Measurements from ENCODE around the gene HMCN2.

Gene HMCN2

DNA sequence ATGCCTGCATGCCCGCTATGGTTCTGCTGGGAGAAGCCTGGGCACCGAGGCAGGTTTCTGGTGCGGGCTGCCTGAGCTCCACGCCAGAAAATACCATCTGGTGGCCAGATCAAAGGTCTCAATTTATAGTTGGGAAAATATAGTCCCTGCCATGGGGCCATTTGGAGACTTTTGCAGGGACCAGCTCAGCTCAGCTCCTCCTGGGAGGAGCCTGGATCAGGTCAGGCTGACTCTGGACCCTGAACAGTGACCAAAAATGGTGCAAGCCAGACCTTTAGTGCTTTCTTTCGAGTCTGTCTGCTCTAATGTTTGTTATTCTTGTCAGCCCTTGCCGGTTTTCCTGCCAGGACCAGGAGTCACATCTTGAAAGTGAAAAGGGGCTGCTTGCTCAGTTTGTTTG, 31.8 kb downstream of the HMCN2 start:
- peaks cover 11% of the 10 kb centered on the region for H3K27me3 ChIP-seq (ENCODE audit: low read depth, low read length)
- no peaks in the 10 kb centered on the region for H3K79me2 ChIP-seq (ENCODE audit: low read length)
- no peak overlapping the region for H3K9ac ChIP-seq (ENCODE audit: low read length)
- no peaks in the 10 kb centered on the region for H3K36me3 ChIP-seq (replicated peaks; ENCODE audit: low read depth, low read length)
- no peak overlapping the region for H2AFZ ChIP-seq (ENCODE audit: low read depth, low read length)
- H3K4me2 ChIP-seq (ENCODE audit: low read length): no peak overlapping the region
- H3K9me3 ChIP-seq (ENCODE audit: insufficient read depth, low read length): no peaks in the 10 kb centered on the region
- H4K20me1 ChIP-seq (ENCODE audit: insufficient read depth, low read length): peaks cover 7% of the 10 kb centered on the region; the same call in 1 of the 2 replicates
- no peak overlapping the region for H3K4me3 ChIP-seq (ENCODE audit: low read length)
- no peak overlapping the region for H3K27ac ChIP-seq (ENCODE audit: low read length)
- TF ChIP-seq EZH2phosphoT487 (IDR thresholded peaks at IDR 0.05; ENCODE audit: low read depth): no peak
- TF ChIP-seq, protein P1, sequence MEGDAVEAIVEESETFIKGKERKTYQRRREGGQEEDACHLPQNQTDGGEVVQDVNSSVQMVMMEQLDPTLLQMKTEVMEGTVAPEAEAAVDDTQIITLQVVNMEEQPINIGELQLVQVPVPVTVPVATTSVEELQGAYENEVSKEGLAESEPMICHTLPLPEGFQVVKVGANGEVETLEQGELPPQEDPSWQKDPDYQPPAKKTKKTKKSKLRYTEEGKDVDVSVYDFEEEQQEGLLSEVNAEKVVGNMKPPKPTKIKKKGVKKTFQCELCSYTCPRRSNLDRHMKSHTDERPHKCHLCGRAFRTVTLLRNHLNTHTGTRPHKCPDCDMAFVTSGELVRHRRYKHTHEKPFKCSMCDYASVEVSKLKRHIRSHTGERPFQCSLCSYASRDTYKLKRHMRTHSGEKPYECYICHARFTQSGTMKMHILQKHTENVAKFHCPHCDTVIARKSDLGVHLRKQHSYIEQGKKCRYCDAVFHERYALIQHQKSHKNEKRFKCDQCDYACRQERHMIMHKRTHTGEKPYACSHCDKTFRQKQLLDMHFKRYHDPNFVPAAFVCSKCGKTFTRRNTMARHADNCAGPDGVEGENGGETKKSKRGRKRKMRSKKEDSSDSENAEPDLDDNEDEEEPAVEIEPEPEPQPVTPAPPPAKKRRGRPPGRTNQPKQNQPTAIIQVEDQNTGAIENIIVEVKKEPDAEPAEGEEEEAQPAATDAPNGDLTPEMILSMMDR (IDR thresholded peaks at IDR 0.05; ENCODE audit: low read depth, low read length): no peak
- no peaks in the 10 kb centered on the region for H3K4me1 ChIP-seq (ENCODE audit: low read length)

DNA sequence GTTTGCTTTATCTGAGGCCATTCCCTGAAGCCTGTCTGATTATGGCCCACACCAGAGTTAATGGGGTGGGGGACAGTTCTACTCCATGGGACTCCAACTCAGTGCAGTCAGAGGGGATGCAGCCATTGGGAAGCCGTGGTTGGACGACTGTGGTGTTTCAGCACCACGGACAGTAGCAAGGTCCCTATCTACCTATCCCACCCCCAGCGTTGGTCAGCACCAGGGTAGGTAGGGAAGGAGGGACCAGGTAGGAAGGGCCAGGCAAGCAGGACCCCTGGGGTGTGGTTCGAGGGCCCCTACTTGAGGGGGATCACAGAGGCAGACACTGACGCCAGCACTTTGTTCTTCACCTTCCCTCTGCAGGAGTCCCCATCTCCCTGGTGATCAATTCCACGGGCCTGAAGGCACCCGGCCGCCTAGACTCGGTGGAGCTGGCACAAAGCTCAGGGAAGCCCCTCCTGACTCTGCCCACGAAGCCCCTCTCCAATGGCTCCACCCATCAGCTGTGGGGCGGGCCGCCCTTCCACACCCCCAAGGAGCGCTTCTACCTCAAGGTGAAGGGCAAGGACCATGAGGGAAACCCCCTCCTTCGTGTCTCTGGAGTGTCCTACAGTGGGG, 33.2 kb downstream of the HMCN2 start:
- Histone ChIP-seq H3K27ac (ENCODE audit: low read length) (no peak overlapping the region), H3K4me2 (ENCODE audit: low read length) (no peak overlapping the region), H3K4me3 (ENCODE audit: low read length) (no peak overlapping the region), H3K9ac (ENCODE audit: low read length) (no peak overlapping the region), H3K36me3 (replicated peaks; ENCODE audit: low read depth, low read length) (no peaks in the 10 kb centered on the region), H3K27me3 (ENCODE audit: low read depth, low read length) (peaks cover 3% of the 10 kb centered on the region), H3K79me2 (ENCODE audit: low read length) (no peaks in the 10 kb centered on the region), H3K4me1 (ENCODE audit: low read length) (no peaks in the 10 kb centered on the region), H2AFZ (ENCODE audit: low read depth, low read length) (no peak overlapping the region), H4K20me1 (ENCODE audit: insufficient read depth, low read length) (peaks cover 7% of the 10 kb centered on the region; the same call in 1 of the 2 replicates), H3K9me3 (ENCODE audit: insufficient read depth, low read length) (no peaks in the 10 kb centered on the region)
- TF ChIP-seq, protein P1 (IDR thresholded peaks at IDR 0.05; ENCODE audit: low read depth, low read length): no peak
- no peak for TF ChIP-seq EZH2phosphoT487 (IDR thresholded peaks at IDR 0.05; ENCODE audit: low read depth)

DNA sequence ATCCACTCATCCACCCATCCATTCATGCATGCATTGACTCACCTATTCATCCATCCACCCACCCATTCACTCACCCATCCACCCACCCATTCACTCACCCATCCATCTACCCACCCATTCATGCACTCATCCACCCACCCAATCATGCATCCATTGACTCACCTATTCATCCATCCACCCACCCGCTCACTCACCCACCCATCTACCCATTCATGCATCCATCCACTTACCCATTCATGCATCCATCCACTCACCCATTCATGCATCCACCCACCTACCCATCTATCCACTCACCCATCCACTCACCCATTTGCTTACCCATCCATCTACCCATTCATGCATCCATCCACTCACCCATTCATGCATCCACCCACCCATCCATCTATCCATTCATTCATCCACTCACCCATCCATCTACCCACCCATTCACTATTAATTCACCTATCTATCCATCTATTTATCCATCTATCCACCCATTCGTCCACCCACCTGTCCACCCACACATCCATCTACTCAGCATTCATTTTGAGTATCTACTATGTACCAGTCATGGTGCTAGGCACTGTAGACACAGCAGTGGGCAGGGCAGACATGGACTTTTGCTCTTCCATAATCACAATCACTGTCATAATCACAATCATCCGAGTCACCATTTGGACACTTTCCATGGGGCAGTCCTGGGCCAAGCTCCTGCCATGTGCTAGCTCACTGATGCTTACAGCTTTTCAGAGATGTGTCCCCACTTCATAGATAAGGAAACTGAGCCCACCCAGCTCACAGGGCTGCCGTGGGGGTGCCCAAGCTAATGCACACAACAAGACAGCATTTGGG, 34.4 kb downstream of the HMCN2 start:
- Histone ChIP-seq H3K79me2 (ENCODE audit: low read length) (no peaks in the 10 kb centered on the region), H3K27me3 (ENCODE audit: low read depth, low read length) (peaks cover 3% of the 10 kb centered on the region; the same call in 1 of the 2 replicates), H3K36me3 (replicated peaks; ENCODE audit: low read depth, low read length) (no peaks in the 10 kb centered on the region), H3K4me2 (ENCODE audit: low read length) (no peak overlapping the region), H3K4me1 (ENCODE audit: low read length) (no peaks in the 10 kb centered on the region), H3K9me3 (ENCODE audit: insufficient read depth, low read length) (no peaks in the 10 kb centered on the region), H3K27ac (ENCODE audit: low read length) (no peak overlapping the region), H2AFZ (ENCODE audit: low read depth, low read length) (no peak overlapping the region), H3K9ac (ENCODE audit: low read length) (no peak overlapping the region), H3K4me3 (ENCODE audit: low read length) (no peak overlapping the region), H4K20me1 (ENCODE audit: insufficient read depth, low read length) (peaks cover 7% of the 10 kb centered on the region; the same call in 1 of the 2 replicates)
- TF ChIP-seq, protein P1 (IDR thresholded peaks at IDR 0.05; ENCODE audit: low read depth, low read length): no peak
- no peak for TF ChIP-seq EZH2phosphoT487 (IDR thresholded peaks at IDR 0.05; ENCODE audit: low read depth)

DNA sequence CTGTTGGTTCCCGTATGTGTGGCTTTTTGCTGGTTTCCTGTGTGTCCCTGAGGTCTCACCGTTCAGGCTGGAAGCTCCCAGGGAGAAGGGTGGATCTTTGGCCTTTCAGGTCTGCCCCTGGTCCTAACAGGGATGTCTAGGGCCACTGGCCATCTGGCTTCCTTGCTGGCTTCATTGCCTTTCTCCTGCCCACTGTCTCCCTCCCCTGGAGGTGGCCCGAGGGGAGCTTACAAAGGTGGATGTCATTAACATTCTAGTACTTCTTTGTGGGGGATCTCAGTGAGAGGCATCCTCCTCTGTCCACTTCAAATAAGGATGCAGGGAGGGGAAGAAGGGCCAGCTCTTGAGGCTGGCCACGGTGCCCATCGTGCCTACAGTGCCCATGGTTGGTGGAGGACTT, 35.2 kb downstream of the HMCN2 start:
- Histone ChIP-seq H3K4me2 (ENCODE audit: low read length) (no peak overlapping the region), H3K4me1 (ENCODE audit: low read length) (no peaks in the 10 kb centered on the region), H3K27me3 (ENCODE audit: low read depth, low read length) (peaks cover 3% of the 10 kb centered on the region; the same call in 1 of the 2 replicates), H2AFZ (ENCODE audit: low read depth, low read length) (no peak overlapping the region), H3K9me3 (ENCODE audit: insufficient read depth, low read length) (no peaks in the 10 kb centered on the region), H3K9ac (ENCODE audit: low read length) (no peak overlapping the region), H3K4me3 (ENCODE audit: low read length) (no peak overlapping the region), H3K27ac (ENCODE audit: low read length) (no peak overlapping the region), H4K20me1 (ENCODE audit: insufficient read depth, low read length) (peaks cover 7% of the 10 kb centered on the region; the same call in 1 of the 2 replicates), H3K36me3 (replicated peaks; ENCODE audit: low read depth, low read length) (no peaks in the 10 kb centered on the region), H3K79me2 (ENCODE audit: low read length) (no peaks in the 10 kb centered on the region)
- TF ChIP-seq, protein P1 (IDR thresholded peaks at IDR 0.05; ENCODE audit: low read depth, low read length): no peak
- no peak for TF ChIP-seq EZH2phosphoT487 (IDR thresholded peaks at IDR 0.05; ENCODE audit: low read depth)

Data from OCI-LY3 (cell line).